HG03097 (cell line): Measurements from ENCODE around the gene KIFC3.
"Not testable (repeated sequence)": the region's sequence is repeated elsewhere in the genome, so short reads cannot be mapped to it uniquely, and the experiment has no call there.

Experiments
- ATAC-seq: cut with Tn5 transposase; IDR thresholded peaks from one replicate; pipeline ENCODE4 v1.9.1; 2021; ENCODE audit not compliant: unreplicated experiment, low FRiP score

KIFC3 gene

DNA sequence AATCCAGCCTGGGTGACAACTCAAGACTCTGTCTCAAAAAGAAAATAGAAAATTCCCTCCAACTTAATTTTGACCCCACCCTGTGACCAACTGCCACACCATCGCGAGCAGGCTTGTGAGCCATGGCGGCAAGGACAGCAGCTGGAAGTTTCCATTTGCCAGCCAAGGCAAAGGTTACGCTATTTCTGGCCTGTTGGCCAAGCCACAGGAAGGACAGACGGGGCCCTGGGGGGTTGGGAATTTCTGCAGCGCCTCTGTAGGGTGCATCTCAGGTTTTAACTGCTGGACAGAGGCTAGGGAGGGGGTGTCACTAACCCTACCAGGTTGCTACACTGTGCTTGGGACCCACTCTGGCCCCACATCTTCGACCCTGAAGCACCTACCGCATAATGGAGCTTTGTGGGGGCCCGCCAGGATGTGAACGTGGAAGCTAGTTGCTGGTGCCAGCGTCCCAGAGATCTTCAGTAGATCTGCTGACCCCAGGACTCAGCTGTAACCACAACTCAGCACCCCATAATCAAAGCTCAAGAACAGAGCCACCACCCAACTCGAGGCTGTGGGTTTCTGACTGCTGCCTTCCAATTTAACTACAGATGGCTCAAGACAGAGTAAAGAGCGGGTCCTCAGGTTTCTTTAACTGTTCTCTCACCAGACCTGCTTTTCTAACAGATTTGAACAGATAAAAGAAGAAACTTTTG lies 10.9 kb downstream of the KIFC3 start:
- no peak for ATAC-seq

DNA sequence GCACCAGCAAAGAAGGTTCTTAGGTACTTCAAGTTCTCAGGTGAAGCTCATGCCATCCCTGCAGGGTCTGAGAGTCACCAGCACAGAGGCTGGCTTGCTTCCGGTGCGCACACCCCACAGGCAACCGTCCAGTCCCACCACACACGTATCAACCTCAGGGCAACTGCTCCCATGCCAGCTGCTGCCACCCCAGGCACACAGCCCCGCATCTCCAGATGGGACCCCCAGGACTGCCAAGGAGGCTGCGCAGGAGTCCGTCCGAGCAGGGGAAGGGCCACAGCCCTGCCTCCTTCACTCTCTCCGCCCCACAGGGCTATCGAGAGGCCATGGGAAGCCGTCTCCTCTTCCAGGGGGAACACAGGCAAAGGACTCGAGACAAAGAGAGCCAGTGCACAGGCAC lies 13.3 kb downstream of the KIFC3 start:
- ATAC-seq, result no peak

DNA sequence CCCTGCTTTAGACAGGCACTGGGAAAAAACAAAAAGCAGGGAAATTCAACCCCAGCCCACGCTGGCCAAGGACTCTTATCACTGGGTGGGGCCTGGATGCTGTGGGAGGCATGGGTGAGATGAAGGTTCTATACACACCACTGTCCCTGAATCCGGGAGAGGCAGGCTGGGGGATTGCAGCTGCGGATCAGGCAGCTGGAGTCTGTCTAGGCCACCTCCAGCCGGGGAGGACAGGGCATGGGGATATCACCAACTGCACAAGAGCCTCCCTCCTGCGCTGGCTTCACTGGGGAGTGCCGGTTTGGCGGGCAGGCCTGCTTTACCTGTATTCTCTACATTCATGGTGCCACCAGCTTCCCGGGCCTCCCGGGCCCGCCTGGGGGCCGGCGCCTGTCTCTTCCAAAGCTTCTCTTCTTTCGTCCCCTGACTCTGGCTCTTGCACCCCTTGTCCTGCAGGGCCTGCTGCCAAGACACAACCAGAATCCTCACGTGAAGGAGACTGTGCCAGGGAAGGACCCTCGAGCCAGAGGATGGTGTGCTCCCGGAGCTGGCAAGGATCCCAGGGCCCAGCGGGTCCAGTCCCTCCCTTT lies 13.9 kb downstream of the KIFC3 start:
- no peak for ATAC-seq

DNA sequence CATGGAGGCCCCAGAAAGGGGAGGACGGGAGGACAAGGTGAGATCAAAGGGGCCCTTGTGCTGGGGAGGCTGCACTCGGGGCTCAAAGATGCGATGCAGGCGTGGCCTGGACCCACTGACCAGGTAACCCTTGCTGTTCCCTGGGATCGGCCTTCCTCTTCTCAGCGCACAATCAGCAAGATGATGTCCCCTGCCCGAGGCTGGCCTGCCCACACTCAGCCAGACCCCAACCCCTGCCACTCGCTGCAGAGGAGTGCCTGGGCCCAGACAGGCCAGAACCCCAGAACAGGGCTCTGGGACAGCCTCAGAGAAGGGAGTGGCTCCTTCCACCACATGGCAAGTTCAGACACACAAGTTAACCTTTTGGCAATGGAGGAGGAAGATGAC lies 14.8 kb downstream of the KIFC3 start:
- ATAC-seq, result no peak

DNA sequence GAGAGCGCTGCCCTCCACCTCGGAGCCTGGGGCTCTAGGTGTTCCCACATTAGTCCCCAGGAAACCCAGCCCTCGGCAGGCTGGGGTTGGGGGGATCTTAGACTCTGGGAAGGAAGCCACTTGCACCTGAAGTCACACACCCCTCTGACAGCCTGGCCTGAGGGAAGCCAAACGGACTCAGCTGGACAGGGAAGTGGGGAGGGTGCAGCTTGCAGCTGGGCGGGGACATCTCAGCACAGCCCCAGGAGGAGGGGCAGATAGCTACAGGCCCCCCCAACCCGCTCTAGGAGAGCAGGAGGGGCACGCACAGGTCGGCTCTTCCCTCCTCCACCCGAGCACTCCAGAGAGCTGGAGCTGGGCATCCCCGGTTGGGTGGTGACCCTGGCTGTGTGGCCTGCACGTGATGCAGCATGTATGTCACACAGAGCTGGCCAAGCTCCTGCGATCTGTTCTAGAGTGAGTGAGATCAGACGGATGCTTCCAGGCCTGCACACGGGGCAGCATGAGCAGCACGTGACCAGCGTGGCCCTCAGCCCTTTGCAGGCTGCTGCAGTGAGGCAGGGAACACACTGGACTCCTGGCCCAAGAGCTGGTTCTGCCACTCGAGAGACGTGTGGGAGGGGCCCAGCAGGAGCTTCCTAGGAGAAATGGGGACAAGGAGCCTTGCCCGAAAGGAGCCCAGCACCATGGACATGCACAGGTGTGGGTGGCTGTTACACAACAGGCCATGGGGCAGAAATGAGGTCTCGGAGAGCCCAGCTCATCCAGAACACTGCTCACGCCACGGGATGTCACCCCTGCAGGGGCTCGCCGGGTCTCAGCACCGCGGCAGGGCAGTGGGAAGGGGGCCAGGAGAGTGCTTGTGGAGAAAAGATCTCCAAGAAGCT lies 15.4 kb downstream of the KIFC3 start:
- ATAC-seq, result no peak

DNA sequence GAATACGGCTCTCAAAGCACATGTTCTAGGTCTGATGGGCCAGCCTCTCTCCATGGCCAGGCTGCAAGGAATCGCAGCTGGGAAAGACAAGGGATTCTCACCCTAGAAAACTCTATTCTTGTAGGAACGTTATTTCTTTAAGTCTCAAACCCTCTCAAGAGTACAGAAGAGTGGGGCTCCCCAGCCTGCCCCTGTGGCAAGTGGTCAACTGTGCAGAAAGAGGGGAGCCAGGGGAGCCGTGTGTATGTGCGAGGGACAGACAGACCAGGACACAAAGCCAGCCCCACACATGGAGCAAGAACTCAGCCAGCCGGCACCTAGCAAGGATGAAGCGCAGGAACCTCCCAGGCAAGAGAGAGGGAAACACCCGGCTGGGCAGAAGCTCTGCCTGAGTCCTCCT lies 16.4 kb downstream of the KIFC3 start:
- ATAC-seq, result no peak

DNA sequence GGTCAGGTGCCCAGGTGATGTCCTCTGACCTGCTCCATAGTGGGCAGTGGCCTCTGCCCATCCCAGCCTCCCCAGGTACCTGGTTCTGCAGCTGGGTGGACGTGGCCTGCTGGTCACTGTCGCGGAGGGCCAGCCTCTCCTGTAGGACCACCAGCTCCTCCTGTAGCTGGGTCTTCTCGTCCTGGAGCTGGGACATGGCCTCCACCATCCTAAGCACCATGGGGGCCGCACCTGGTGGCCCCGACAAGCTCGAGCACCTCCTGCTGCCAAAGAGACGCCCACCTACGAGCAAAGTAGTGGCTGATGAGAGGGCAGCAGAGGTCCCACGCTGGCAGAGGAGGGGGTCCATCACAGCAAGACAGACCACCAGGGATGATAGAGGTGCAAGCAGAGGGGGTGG lies 16.9 kb downstream of the KIFC3 start:
- ATAC-seq, result no peak

DNA sequence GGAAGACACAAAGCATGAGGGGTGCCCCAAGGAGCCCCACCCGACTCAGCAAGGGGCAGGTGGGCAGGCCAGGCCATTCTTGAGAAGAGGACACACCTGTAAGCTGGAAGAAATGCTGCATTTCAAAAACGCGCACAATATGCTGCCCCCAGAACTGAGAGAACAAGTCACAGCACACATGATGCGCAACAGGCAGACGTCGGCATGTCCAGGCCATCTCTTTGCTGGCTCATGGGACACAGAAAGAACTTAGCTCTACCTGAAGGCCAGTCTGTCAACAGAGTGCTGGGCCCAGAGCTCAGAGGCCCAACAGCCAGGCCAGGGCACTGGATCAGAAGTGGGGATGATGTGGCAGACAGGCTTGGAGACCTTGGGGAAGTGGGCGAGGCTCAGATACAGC lies 18.0 kb downstream of the KIFC3 start:
- ATAC-seq, result no peak

DNA sequence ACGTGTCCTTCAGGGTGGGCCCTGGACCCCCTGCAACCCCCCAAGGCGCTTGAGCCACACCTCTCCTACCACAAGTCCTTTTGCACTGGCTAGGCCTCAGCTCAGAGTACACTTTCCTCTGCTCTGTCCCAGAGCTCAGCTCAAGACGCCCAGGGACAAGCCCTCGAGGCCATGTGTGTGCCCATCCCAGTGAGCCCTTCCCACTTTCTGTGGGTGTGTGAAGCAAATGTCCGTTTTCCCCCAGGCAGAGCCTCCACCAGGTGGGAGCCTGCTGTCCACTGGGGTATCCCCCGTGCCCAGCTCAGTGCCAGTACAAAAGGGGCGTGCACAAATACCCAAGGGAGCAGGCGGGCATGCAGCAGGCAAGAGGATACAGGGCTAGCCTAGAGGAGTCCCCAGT lies 18.4 kb downstream of the KIFC3 start:
- no peak for ATAC-seq

DNA sequence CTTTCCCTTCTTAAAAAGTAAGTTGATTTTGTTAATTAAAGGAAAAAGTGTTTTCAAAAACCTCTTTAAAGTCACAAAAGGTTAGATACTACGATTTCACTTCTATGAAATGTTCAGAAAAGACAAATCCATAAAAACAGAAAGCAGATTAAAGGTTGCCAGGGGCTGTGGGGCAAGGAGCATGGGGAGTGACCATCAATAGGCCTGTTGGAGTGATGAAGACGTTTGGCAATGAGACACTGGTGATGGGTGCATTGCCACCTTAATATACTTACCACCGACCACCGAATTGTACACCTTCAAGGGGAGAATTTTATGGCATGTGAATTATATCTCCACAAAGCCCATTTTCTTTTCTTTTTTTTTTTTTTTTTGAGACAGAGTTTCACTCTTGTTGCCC lies 19.2 kb downstream of the KIFC3 start:
- no peak for ATAC-seq

DNA sequence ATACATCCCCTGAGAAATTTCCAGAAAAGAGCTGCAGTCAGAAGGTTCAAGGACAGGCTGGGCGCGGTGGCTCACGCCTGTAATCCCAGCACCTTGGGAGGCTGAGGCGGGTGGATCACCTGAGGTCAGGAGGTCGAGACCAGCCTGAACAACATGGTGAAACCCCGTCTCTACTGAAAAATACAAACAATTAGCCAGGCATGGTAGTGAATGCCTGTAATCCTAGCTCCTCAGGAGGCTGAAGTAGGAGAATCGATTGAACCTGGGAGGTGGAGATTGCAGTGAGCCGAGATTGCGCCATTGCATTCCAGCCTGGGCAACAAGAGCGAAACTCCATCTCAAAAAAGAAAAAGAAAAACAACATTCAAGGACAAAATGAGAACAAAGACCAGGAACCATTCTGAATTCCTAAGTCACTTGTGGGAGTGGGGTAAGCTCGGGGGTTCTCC lies 19.7 kb downstream of the KIFC3 start:
- ATAC-seq, result not testable (repeated sequence)

DNA sequence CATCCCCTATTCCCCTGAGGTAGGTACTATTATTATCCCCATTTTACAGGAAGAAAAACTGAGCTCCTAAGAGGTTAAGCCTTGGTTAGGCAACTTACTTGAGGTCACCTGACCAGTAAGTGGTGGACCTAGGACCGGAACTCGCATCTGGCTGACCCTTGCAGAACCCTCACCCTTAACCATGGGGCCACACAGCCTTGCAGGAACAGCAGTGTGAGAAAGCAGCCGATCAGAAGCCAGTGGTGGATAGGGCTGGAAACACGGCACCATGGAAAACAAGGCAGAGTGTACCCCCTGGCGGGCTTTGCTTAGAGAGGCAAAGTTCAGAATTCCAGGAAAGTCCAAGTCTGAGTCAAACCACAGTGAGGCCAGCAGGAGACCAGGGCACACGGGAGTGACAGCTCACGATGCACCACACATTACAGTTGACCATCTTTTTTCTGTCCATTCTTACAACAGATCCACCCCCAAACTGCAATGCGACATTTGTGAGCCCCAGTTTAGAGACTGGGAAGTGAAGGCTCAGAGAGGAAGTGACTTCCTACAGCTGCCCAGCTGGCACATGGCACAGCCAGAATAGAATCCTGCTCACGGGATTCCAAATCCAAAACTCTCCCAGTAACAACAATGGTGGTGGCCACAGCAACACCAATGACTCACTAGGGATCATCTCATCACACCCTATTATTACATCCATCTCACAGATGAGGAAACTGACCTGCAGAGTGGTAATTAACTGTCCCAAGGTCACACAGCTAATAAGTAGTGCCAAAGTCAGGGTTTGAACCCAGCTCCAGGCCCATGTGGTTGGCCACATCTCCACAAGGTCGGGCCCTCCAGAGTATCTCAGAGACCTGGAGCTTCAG lies 20.3 kb downstream of the KIFC3 start:
- ATAC-seq, result no peak

DNA sequence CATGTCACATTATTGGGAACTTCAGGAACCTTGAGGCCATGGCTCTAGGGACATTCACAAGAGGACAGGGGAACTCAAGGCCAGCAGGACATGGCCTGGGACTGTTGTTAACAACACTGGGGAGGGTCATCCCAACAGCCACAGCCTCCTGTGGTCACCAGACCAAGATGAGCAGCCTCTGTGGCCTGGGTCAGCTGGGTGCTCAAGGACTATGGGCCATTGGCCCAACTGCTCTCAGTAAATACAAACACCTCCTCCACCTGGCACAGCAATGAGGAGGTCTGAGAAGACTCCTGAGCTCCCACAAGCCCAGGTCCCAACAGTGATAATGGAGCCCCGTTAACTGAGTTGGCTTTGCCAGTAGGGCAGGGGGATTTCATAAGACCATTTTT lies 20.9 kb downstream of the KIFC3 start:
- no peak for ATAC-seq

DNA sequence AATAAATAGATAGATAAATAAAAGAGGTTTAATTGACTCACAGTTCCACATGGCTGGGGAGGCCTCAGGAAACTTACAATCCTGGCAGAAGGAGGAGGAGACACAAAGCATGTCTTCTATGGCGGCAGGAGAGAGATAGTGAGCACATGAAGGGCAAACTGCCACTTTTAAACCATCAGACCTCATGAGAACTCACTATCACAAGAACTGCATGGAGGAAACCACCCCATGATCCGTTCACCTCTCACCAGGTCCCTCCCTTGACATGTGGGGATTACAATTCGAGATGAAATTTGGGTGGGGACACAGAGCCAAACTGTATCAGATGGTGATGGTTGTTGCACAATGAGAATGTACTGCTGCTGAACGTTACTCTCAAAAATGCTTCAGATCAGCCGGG lies 22.5 kb downstream of the KIFC3 start:
- not testable (repeated sequence) for ATAC-seq

DNA sequence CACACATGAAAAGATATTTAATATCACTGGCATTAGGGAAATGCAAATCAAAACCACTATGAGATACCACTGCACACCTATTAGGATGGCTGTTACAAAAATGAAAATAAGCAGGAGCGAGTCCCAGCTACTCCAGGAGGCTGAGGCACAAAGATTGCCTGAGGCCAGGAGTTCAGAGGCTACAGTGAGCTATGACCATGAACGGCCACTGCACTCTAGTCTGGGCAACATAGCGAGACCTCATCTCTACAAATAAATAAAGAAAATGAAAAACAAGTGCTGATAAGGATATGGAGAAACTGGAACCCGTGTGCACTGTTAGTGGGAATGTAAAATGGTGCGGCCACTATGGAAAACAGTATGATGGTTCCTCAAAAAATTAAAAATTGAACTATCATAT lies 23.6 kb downstream of the KIFC3 start:
- no peak for ATAC-seq

DNA sequence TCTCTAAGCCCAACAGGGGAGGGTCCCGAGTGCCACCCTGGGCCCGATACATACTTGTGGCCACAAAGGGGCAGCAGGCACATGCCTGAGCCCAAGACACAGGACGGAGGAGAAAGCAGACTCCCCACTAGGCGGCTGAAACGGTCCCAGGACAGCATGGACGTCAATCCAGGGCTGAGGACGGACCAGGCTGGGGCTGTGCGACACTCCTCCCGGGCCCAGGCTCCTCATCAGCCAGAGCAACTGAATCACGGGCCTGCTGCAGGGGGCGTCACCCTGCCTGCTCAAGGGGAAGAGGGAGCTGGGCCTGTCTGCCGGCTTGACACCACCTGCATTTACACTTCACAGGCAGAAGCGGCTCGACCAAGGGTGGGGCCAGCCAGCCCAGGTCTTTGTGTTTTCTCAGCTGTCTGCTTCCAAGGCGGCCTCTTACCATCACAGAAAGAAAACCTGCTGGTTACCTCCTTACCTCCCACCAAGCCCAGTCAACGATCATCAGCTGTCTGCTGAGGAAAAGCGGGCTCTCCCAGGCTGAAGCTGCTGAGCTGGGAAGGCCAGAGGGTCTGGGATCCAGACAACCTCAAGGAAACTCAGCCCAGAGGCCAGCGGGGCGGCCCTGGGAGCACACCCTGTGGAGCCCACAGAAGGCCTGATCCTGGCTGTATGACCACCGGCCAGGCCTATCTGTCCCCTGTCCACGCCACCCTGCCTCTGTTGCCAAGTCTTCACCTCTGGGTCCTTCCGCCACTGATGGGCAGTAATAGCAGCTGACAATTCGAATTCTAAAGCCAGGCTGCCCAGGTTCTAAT lies 26.4 kb downstream of the KIFC3 start:
- no peak for ATAC-seq

DNA sequence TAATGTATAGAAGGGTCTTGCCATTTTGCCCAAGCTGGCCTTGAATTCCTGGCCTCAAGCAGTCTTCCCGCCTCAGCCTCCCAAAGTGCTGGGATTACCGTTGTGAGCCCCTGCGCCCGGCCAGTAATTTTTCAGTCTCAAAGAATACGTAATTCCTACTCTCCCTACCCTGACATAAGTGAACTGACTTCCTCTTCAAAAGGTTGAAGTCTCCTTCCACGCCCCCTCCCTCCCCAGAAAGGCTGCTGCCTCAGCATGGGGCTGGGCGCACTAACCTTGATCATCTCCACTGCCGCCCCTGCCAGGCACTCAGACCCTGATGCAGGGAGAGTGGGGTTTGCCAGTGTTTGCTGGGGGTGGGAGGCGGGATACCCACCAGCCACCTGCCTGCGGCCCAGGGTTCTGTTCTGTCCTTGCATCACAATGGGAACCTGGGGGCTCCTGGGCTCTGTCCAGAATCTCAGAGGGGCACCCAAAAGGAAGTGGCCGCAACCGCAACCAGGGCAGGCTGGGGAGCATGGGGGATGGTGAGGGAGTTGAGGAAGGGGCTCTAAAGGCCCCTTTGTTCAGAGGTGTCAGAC lies 27.5 kb downstream of the KIFC3 start:
- ATAC-seq, result no peak

DNA sequence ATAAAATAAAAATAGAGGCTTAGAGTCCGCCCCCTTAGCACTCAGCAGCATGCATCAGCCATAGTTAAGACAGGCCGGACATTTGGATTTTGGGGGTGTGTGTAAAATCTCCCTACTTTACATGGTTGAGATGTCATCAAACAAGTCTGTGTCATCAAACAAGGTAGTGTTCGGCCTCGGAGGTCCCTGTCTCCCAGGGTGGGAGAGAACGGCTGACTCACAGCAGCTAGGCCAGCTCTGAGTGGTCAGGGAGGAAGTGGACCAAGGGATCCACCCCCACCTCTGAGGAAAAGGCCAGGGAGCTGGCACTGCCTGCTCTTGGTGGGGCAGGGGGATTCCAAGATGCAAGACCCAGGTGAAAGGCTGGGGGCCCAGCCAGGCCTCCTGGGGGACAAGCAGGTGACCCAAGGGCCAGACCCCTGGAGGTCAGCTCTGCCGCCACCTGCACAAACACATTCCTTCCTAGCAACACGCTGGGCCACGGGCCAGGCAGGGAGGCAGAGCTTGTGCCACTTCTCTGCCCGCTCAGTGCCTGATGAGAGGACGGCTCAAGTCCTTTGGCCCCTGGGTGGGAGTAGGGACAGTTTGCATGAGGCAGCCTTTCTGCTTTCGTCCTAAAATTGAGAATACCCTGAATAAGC lies 28.5 kb downstream of the KIFC3 start:
- ATAC-seq, result no peak

DNA sequence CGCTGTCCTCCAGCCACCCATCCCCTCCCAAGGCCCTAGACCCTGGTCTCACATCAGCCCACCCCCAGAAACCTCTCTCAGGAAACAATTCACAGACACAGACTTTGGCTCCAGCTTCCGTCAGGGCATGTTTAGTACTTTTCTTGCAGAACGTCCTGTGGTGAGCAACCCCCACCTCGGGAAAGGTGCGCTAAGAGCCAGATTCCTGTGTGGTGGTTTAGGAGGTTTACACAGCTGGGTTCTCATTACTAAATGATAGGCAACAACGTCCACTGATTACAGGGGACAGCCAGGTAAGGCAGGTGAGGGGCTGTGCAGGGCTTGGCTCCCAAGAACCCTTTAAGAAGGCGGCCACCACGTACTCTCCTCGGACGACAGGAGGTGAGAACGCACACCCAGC lies 29.3 kb downstream of the KIFC3 start:
- no peak for ATAC-seq
